ENCODE results near the gene ALMS1.

GRCh38 chr2:73386342-73386868 is 769 bp downstream of the ALMS1 start:
- TF ChIP-seq EZH2phosphoT487 (IDR thresholded peaks at IDR 0.05; ENCODE audit: borderline replicate concordance, low read length) (no peak), CTCF (conservative IDR thresholded peaks at IDR 0.05; ENCODE audit: low read depth, low read length) (no peak), EZH2 (IDR thresholded peaks at IDR 0.05; ENCODE audit: low read length, unreplicated experiment) (no peak)

Measured in PC-3 (cell line).